Pancreas (tissue), 10 donors: ENCODE results near the gene SHC4. TPM values are rescaled to one million over a fixed set of nuclear protein-coding genes. Genes with fewer than 3 reads are reported as not detected.

Source experiments
- ATAC-seq, 4 donors: fragments of 200-7000 bp; cut with Tn5 transposase; one replicate each; pipeline versions ENCODE4 v1.8.0 to v1.9.1; 2020; ENCODE audit warnings: mild to moderate bottlenecking in 4 of 4, moderate library complexity in 4 of 4
- DNase-seq, 6 donors: peaks; one replicate each; pipeline ENCODE4 v3.0.0-alpha.2; 2020
- FAIRE-seq: peaks from 2 replicates; lab custom pipeline; 2012; peaks lifted over from hg19 to GRCh38; lab: Jason Lieb, UNC
- H3K27ac ChIP-seq, 4 donors: fragments of 200-600 bp; sonication (generic); 1 replicate in 3 of 4; 2 replicates in 1 of 4; pipeline versions ENCODE4 v1.5.0 to v1.8.0; 2020
- H3K27me3 ChIP-seq, 4 donors: fragments of 200-600 bp; one replicate each; pipeline ENCODE4 v1.8.0; 2021
- H3K36me3 ChIP-seq, 3 donors: fragments of 200-600 bp; sonication (generic) in 1 of 3; one replicate each; pipeline versions ENCODE4 v1.5.0 to v1.8.0; 2020 to 2021
- H3K4me1 ChIP-seq, 3 donors: fragments of 200-600 bp; one replicate each; pipeline ENCODE4 v1.8.0; 2021
- H3K4me3 ChIP-seq, 4 donors: fragments of 200-600 bp; sonication (generic) in 2 of 4; one replicate each; pipeline versions ENCODE4 v1.5.0 to v1.8.0; 2020 to 2021
- H3K9me3 ChIP-seq, 4 donors: fragments of 200-600 bp; one replicate each; pipeline ENCODE4 v1.8.0; 2021
- WGBS, 2 donors: extraction: QIAGEN DNeasy Blood & Tissue Kit; methylation state at CpG; one replicate each; pipeline ENCODE4 v1.1.7; 2013; 5-methylcytosine and 5-hydroxymethylcytosine counted together
- intact Hi-C, 3 donors: fragments of 100-400 bp; cut with DNase I; formaldehyde crosslinking; loops; one replicate each; pipeline versions ENCODE4 v1.11.1 to v1.14.2; 2022
- polyA plus RNA-seq, 2 donors: library from polyadenylated mRNA; stranded (reverse); fragments of 200-250 nt; gene quantifications; one replicate each; pipeline ENCODE4 v1.2.3, GENCODE V29; 2013
- total RNA-seq, 6 donors: library from RNA; stranded (reverse); fragmentation: NEBNext Ultra II Directional in 4 of 6; extraction: Animal tissue kit (Norgen Biotek cat#: 25700) in 4 of 6; gene quantifications; one replicate each; pipeline versions ENCODE4 v1.2.1 to v1.2.4, GENCODE V29; 2021 to 2023
- TF ChIP-seq, protein P1 (sequence below), 4 donors: fragments of 200-600 bp; sonication (generic) in 3 of 4; IDR thresholded peaks; one replicate each; pipeline versions ENCODE4 v1.5.0 to v1.8.0; 2021; ENCODE audit warnings: antibody characterized with exemption in 4 of 4
- donor health status: healthy with polysubstance abuse.
- donor health status: DM: no; HTN: no; CAD: no; lungs with moderate emphysema.
- donor health status: DM: no; HTN: no; CAD: no.
- donor health status: control.
- donor health status: control.
- donor health status: Bipolar disorder and iron deficiency.
- donor health status: DM: yes; HTN: yes; CAD: no.
- donor health status: DM: no; HTN: no; CAD: no.
- donor health status: DM: no; HTN: no; CAD: no.
- donor health status: DM: yes; HTN: yes; CAD: no.

The SHC4 gene
- total and polyA plus RNA-seq, 8 donors = 0.03 to 0.24 (median 0.17) TPM; not detected in 1

- TF ChIP-seq, protein P1, sequence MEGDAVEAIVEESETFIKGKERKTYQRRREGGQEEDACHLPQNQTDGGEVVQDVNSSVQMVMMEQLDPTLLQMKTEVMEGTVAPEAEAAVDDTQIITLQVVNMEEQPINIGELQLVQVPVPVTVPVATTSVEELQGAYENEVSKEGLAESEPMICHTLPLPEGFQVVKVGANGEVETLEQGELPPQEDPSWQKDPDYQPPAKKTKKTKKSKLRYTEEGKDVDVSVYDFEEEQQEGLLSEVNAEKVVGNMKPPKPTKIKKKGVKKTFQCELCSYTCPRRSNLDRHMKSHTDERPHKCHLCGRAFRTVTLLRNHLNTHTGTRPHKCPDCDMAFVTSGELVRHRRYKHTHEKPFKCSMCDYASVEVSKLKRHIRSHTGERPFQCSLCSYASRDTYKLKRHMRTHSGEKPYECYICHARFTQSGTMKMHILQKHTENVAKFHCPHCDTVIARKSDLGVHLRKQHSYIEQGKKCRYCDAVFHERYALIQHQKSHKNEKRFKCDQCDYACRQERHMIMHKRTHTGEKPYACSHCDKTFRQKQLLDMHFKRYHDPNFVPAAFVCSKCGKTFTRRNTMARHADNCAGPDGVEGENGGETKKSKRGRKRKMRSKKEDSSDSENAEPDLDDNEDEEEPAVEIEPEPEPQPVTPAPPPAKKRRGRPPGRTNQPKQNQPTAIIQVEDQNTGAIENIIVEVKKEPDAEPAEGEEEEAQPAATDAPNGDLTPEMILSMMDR (IDR thresholded peaks at IDR 0.05) = no peak
- no peaks in the 10 kb centered on the region for H3K9me3 ChIP-seq
- DNase-seq (no peak), FAIRE-seq (no peak), ATAC-seq (no peak)
- H3K36me3 ChIP-seq = no peaks in the 10 kb centered on the region
- H3K4me3 ChIP-seq = no peak overlapping the region
- H3K27me3 ChIP-seq = no peaks in the 10 kb centered on the region
- no peak overlapping the region for H3K27ac ChIP-seq
- H3K4me1 ChIP-seq = no peaks in the 10 kb centered on the region
- 65 to 68% methylated on average over 5 of the region's 5 CpGs for WGBS, 2 donors
- intact Hi-C loops = no loop called here
Observed at GRCh38 chr15:48954538-48954937, 9.2 kb downstream of the SHC4 start.

DNA sequence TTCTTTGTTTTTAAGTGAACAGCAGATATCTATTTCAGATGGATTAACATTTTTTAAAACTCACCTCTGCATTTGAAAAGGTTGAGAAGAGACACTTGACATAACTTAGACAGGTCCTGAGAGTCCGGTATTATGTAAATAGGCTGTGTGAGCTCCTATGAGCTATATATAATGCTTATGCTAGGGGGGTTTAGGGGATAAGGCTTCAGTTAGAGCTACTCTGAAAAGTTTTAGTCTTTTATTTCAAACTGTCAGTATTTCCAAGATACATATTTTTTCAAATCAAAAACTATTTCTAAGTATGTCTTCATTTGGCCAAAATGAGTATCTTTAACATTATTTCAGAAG lies 16.9 kb downstream of the SHC4 start:
- Histone ChIP-seq H3K27me3 (no peaks in the 10 kb centered on the region), H3K4me1 (no peaks in the 10 kb centered on the region), H3K36me3 (no peaks in the 10 kb centered on the region), H3K9me3 (no peaks in the 10 kb centered on the region), H3K4me3 (no peak overlapping the region), H3K27ac (no peak overlapping the region)
- no peak for ATAC-seq
- no peak for DNase-seq
- TF ChIP-seq, protein P1 (IDR thresholded peaks at IDR 0.05) = no peak
- intact Hi-C loops = no loop called here
- WGBS, 2 donors = 61 to 73% methylated on average over 1 of the region's 1 CpG
- FAIRE-seq = no peak

DNA sequence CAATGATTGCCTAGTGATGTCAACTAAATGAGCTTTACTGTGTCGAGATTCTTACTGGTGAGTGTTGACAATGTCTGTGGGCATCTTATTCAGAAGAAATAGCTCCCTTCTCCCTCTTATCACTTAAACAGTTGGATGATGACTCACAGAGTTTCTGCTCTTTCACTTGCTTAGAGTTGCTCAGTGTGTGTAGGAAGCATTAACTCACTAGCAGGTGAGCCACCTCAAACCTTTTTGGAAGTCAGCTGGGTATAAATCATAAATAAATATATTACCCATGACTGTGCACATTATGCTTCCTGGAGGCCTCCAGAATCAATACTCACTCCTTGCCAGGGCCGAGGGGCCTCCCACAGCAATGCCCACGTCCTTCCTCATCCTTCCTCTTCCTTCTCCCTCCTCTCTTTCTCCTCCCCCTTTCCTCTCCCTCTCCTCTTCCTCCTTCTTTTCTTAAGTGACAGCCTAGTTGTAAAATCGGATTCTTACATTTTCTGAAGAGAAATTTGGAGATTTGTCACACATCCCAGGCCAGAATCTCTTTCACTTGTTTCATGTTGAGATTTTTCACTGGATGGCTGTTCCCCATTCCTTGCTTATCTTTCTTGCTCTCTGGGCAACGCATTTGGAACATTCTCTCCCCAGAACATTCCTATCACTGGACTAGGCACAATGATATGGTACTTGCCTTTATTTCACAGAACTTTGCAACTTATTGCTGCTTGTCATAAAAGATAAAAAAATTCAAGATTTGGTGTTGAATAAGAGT lies 17.5 kb downstream of the SHC4 start:
- intact Hi-C loops = no loop called here
- ATAC-seq = peak; percentile 30 to 75 (median 60)
- no peaks in the 10 kb centered on the region for H3K27me3 ChIP-seq
- no peak overlapping the region for H3K4me3 ChIP-seq
- 19% methylated on average over 5 of the region's 5 CpGs for WGBS, 2 donors
- H3K36me3 ChIP-seq = no peaks in the 10 kb centered on the region
- no peak for FAIRE-seq
- TF ChIP-seq, protein P1 (IDR thresholded peaks at IDR 0.05) = no peak
- H3K4me1 ChIP-seq = no peaks in the 10 kb centered on the region
- DNase-seq = no peak
- H3K27ac ChIP-seq = peak overlapping the region in 1 of 4 donors; percentile 9
- H3K9me3 ChIP-seq = no peaks in the 10 kb centered on the region

DNA sequence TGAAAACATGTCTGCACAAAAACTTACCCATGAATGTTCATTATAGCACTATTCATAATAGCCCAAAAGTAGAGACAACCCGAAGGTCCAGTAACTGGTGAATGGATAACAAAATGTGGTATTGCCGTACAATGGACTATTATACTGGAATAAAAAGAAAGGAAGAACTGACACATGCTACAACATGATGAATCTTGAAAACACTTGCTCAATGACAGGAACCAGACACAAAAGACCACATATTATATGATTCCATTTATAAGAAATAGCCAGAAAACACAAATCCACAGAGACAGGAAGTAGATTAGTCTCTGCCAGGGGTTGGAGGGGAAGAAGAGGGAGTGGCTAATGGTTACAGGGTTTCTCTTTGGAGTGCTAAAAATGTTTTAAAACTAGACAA lies 18.3 kb downstream of the SHC4 start:
- 70 to 91% methylated on average over 2 of the region's 2 CpGs for WGBS, 2 donors
- FAIRE-seq = no peak
- Histone ChIP-seq H3K27me3 (no peaks in the 10 kb centered on the region), H3K27ac (peak overlapping the region in 1 of 4 donors; percentile 9), H3K9me3 (no peaks in the 10 kb centered on the region), H3K4me3 (no peak overlapping the region), H3K36me3 (no peaks in the 10 kb centered on the region), H3K4me1 (no peaks in the 10 kb centered on the region)
- no peak for ATAC-seq
- TF ChIP-seq, protein P1 (IDR thresholded peaks at IDR 0.05) = no peak
- intact Hi-C loops = no loop called here
- DNase-seq = no peak

DNA sequence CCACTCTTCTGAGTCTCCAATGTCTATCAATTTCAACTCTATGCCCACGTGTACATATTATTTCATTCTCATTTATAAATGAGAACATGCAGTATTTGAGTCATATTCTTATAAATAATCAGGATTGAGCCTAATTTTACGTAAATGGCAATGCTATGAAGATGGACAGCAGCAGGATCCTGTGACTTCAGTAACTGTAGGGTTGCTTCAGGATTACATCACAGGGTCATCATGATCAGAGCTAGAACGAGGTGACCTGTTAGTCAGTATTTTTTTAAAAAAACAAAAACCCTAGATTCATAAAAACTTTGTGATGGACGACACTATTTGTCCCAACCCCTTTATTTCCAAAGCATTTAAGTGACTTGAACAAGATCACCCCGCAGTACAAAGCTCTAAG lies 21.8 kb downstream of the SHC4 start:
- no peak for FAIRE-seq
- H3K27me3 ChIP-seq = no peaks in the 10 kb centered on the region
- no peaks in the 10 kb centered on the region for H3K9me3 ChIP-seq
- H3K36me3 ChIP-seq = no peaks in the 10 kb centered on the region
- ATAC-seq = no peak
- TF ChIP-seq, protein P1 (IDR thresholded peaks at IDR 0.05) = no peak
- no peak overlapping the region for H3K27ac ChIP-seq
- no peak for DNase-seq
- no peaks in the 10 kb centered on the region for H3K4me1 ChIP-seq
- intact Hi-C loops = no loop called here
- H3K4me3 ChIP-seq = no peak overlapping the region
- 58 to 62% methylated on average over 5 of the region's 5 CpGs for WGBS, 2 donors
